HG03103 (cell line): ENCODE data around the gene SFXN3.

Experiments used
- ATAC-seq: cut with Tn5 transposase; IDR thresholded peaks from one replicate; pipeline ENCODE4 v1.9.1; 2021; ENCODE audit warnings: low read depth; ENCODE audit not compliant: unreplicated experiment

SFXN3 gene

DNA sequence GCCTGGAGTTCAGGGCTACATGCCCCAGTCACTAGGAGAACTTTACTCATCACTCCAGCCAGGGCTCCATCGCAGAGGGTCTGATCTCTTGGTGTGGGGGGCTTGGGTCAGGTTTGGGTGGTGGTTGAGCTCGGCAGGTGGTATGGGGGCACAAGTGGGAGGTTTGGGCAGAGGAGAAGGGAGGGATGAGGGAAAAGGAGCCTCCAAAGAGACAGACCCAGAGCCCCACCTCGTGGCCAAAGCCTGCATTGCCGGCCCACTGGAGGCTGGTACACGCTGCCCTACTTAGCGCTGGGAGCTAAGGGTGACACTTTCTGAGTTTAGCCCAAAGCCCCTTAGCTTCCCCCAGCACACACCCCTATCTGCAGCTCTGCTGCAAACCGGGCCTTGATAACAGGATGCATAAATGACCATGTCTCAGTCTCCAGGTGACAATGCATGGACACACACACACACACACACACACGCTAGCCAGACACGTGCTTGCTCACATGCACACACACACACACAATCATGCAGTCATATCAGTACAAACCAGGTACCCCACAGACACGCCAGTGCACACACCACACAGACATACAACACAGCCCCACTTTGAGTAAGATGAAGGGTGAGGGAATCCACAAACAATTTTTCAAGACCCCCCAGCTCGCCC, 16.7 kb upstream of the SFXN3 start:
- ATAC-seq: no peak

DNA sequence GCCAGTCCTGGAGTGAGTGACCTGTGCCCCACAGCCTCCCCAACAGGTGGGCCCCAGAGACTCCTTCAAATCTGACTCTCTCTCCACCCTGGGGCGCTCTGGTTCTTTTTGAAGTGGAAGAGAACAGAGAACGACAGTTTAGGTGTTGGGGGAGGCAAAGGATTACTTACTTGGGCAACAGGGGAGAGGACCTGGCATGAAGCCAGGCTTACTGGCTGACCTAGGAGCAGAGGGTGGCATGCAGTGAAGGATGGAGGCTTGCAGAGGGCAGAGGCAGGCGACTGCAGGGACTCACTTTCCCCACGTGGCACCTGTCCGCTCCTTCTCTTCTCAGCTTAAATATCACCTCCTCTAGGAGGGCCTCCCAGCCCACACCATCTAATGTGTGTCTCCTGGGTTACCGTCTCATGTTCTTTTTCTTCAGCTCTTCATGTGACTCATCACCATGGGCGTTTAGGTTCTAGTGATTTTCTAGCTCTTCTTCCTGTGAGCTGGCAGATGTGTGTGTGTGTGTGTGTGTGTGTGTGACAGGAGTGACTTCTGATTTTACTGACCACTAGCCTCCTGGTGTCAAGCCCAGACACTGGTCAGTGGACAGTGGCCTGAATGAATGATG, 16.0 kb upstream of the SFXN3 start:
- ATAC-seq: no peak

DNA sequence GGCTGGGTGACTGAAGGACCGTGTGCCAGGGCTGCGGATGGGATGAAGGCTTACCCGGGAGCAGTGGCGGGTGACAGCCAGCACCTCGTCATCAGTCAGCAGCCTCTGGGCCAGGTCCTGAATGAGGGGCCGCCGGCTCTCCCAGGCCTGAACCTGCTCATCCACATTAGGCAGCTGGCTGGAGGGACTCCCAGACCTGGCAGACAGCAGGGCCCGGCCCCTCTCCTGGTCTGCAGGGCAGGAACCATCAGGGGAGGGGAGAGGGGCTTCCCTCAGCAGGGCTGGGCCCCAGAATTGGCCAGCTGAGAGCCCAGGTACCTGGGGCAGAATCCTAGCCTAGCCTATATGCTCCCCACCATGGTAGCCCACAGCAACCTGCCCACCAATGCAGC, 15.5 kb upstream of the SFXN3 start:
- no peak for ATAC-seq

DNA sequence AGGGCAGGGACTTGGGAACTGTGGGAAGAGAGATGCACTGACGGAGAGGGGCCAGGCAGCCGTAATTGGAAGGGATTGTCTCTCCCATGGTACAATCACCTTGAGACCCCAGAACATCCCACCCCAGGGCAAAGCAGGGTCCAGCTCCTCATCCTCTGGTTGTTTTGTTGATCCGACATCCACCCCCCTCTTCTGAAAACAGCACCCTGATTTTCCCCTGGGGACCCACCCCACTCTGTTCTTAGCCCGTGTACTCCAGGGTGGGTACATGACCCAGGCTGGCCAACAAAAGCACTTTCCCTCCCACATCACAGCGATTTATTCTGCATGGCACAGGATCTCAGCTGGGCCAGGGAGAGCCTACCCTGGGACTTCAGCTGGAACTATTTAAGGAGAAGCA, 14.2 kb upstream of the SFXN3 start:
- no peak for ATAC-seq

GRCh38 chr10:101018118-101018599, 12.9 kb upstream of the SFXN3 start:
- no peak for ATAC-seq

DNA sequence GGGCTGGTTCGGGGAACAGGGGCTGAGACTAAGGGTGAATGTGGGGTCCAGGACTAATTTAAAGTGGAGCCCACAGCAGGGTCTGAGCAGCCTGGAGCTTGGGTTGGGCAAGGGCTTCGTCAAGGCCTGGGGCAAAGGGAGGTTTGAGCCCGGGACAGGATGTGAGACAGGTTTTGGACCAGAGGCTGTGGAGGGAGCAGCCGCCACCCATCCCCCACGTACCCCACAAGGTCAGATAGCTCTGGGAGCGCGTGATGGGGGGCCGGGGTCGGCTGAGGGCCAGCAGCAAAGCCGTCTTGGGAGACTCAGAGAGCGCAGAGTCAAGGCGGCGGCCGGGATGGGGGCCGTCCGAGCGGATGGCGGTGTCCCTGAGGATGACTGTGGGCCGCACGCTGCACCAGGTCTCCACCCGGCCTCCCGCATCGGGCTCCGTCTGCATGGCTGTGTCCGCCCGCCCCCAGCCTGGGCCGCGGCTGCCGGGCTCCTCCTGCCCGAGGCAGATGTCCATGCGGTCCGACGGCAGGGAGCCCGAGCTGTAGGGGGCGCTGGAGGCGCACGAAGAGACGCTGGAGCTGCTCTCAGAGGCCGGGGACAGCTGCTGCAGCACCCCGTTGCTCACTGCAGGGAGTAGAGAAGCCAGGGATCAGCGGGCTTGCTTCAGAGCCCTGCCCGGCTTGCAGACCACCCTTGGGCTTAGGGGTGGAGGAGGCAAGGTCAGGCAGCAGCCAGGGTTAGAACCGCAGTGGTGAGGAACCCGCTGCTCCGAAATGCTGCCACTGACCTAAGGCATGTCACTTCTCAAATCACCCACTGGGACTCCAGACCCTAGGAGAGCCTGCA, 12.2 kb upstream of the SFXN3 start:
- ATAC-seq: no peak

DNA sequence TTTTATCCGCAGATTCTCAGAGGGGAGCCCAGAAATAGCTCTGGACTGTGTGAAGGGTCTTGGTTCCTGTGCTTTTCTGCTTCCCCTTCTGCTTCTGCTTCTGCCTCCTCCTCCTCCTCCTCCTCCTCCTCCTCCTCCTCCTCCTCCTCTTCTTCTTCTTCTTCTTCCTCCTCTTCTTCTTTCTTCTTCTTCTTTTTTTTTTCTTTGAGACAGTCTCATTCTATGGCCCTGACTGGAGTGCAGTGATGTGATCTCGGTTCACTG, 11.7 kb upstream of the SFXN3 start:
- ATAC-seq: no peak

GRCh38 chr10:101020427-101021075, 10.5 kb upstream of the SFXN3 start:
- ATAC-seq: no peak

- no peak for ATAC-seq
Measured at GRCh38 chr10:101021239-101021638, 9.8 kb upstream of the SFXN3 start.

DNA sequence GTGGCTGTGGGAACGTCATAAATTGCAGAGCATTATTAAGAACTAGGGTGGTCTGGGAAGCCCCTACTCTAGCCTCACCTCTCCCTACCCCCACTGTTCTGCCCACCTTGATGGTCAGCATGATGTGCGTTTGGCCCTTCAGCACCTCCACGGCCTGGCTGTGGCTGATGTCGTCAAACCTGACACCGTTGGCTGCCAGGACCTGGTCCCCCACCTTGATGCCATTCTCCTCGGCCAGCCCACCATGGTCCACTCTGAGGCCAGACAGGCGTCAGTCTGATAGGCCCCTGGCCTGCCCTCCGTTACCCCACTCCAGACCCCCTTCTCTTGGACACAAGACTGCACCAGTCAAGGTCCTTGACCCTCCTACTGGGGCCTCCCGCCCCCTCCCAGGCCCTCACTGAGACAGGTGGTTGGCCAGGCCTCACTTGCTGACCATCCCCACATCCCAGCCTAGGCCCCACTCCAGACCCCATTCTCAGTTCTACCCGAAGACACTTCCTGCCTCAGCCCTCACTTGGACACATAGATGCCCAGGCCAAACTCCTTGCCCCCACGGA, 9.3 kb upstream of the SFXN3 start:
- no peak for ATAC-seq

GRCh38 chr10:101022967-101023705, 7.9 kb upstream of the SFXN3 start:
- no peak for ATAC-seq

DNA sequence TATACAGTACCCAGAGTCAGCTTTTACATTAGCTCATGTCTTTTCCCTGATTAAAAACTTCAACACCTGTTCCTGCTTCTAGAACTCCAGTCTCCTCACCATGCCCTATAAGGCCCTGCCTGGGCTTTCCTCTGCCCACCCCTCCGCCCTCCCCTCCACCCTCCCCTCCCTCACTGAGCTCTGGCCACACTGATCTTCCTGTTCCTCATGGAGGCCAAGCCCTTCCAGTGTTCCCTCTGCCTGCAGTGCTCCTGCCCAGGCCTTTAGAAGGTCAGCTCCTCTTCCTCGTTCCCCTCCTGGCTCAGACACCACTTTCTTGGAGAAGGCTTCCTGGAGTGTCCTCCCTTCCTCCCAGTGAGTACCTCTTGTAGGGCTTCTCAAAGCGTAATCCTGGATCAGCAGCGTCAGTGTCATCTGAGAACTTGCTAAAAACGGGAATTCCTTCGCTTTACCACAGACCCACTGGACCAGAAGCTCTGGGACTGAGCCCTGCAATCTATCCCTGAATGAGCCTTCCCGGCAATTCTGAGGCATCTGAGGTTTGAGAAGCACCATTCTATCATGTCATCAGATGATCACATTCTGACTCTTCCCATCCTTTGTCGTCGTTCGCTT, 3.8 kb upstream of the SFXN3 start:
- no peak for ATAC-seq

DNA sequence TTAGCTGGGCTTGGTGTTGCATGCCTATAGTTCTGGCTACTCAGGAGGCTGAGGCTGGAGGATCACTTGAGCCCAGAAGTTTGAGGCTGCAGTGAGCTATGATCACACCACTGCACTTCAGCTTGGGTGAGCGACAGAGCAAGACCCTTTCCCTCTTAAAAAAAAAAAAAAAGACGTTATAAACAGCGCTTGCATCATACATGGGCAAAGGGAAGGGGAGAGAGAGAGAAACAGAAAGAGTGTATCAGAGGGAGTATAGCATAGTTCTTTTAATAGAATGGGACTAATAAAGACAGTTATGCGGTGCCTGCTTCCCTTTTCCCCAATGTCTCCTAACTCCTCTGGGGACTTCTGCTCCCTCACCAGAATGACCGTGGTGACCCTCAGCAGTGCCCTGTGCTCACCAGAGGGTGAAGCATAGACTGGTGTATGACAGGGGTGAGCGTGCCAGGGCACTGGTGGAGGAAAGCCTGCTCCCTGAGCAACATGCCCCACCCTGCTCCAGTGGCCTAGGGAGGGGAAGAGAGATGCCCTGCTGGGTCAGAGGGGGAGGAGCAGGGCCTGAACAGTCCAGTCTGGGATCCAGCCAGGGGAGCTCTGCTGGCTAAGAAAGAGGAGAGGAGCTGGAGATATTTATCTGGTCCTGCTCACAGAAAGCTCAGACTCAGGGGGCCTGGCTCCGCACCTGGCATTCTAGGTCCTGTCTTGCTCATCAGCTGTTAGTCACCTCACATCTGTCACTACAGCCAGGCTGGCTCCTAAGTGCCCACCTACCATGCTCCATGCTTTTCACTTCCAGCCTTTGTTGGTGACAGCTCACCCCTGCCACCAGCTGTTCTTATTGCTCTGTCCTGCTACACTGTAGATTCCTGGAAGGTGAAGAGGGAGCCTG, 2.3 kb upstream of the SFXN3 start:
- no peak for ATAC-seq

- no peak for ATAC-seq
Measured at GRCh38 chr10:101029520-101030295, 1.3 kb upstream of the SFXN3 start.

GRCh38 chr10:101030496-101031127, 422 bp upstream of the SFXN3 start:
- no peak for ATAC-seq

GRCh38 chr10:101031796-101032636, 982 bp downstream of the SFXN3 start:
- ATAC-seq: no peak
